H54 (cell line): ENCODE data around the gene CMTM4.
"Not testable (repeated sequence)": the region's sequence is repeated elsewhere in the genome, so short reads cannot be mapped to it uniquely, and the experiment has no call there.

Source experiments
- DNase-seq: peaks from one replicate; pipeline ENCODE4 v3.0.0; 2011; ENCODE audit warnings: low spot score, mixed read lengths; ENCODE audit not compliant: insufficient read length
- FAIRE-seq: peaks from 3 replicates; lab custom pipeline; 2011; peaks lifted over from hg19 to GRCh38; lab: Jason Lieb, UNC
- POLR2A ChIP-seq: IDR thresholded peaks from 2 replicates; pipeline ENCODE4 v1.6.1; 2011; ENCODE audit warnings: low read depth, mild to moderate bottlenecking, low read length

Gene CMTM4

GRCh38 chr16:66635406-66635805 lies 61.1 kb downstream of the CMTM4 start:
- no peak for TF ChIP-seq POLR2A
- DNase-seq (no peak), FAIRE-seq (no peak)

GRCh38 chr16:66634527-66635196 lies 61.9 kb downstream of the CMTM4 start:
- no peak for FAIRE-seq
- no peak for DNase-seq

GRCh38 chr16:66631558-66631957 lies 65.0 kb downstream of the CMTM4 start:
- not testable (repeated sequence) for FAIRE-seq, DNase-seq

More at GRCh38 chr16:66634527-66635196, 61.9 kb downstream of the CMTM4 start:
- TF ChIP-seq POLR2A: no peak

- not testable (repeated sequence) for FAIRE-seq, DNase-seq
Observed at GRCh38 chr16:66630561-66631260, 65.8 kb downstream of the CMTM4 start.

- FAIRE-seq: no peak
- no peak for DNase-seq
- no peak for TF ChIP-seq POLR2A
Observed at GRCh38 chr16:66629856-66630255, 66.7 kb downstream of the CMTM4 start.

GRCh38 chr16:66627611-66628378 lies 68.7 kb downstream of the CMTM4 start:
- not testable (repeated sequence) for FAIRE-seq, DNase-seq

- DNase-seq: no peak
- no peak for TF ChIP-seq POLR2A
- no peak for FAIRE-seq
Observed at GRCh38 chr16:66623755-66624154, 72.8 kb downstream of the CMTM4 start.

- FAIRE-seq: no peak
- TF ChIP-seq POLR2A: no peak
- DNase-seq: no peak
Observed at GRCh38 chr16:66622863-66623262, 73.7 kb downstream of the CMTM4 start.

- no peak for DNase-seq
- FAIRE-seq: no peak
- no peak for TF ChIP-seq POLR2A
Observed at GRCh38 chr16:66621973-66622372, 74.6 kb downstream of the CMTM4 start.

- no peak for DNase-seq
- no peak for TF ChIP-seq POLR2A
- no peak for FAIRE-seq
Observed at GRCh38 chr16:66620429-66620795, 76.1 kb downstream of the CMTM4 start.

GRCh38 chr16:66619534-66620428 lies 76.8 kb downstream of the CMTM4 start:
- no peak for TF ChIP-seq POLR2A
- FAIRE-seq (no peak), DNase-seq (no peak)

GRCh38 chr16:66618588-66619375 lies 77.8 kb downstream of the CMTM4 start:
- TF ChIP-seq POLR2A: 0 out of 2 replicates have a peak, but pooled peaks have one; percentile 8
- peak; percentile 94 for FAIRE-seq
- peak; percentile 82 for DNase-seq

GRCh38 chr16:66617728-66618127 lies 78.8 kb downstream of the CMTM4 start:
- no peak for DNase-seq
- TF ChIP-seq POLR2A: no peak
- no peak for FAIRE-seq
